DND-41 (cell line): ENCODE results near the gene ASXL2.
"Not testable (repeated sequence)": the region's sequence is repeated elsewhere in the genome, so short reads cannot be mapped to it uniquely, and the experiment has no call there.

Experiments used
- EZH2 ChIP-seq: IDR thresholded peaks from 3 replicates; pipeline ENCODE4 v1.6.1; 2012; ENCODE audit warnings: borderline replicate concordance, low read depth, mild to moderate bottlenecking, moderate library complexity, low read length, inconsistent platforms; ENCODE audit not compliant: severe bottlenecking
- TF ChIP-seq, protein P1 (sequence below): IDR thresholded peaks from 2 replicates; pipeline ENCODE4 v1.5.1; 2012; ENCODE audit warnings: borderline replicate concordance, low read length, moderate library complexity, mild to moderate bottlenecking; ENCODE audit not compliant: poor library complexity, severe bottlenecking; ENCODE audit errors: extremely low read depth

DNA sequence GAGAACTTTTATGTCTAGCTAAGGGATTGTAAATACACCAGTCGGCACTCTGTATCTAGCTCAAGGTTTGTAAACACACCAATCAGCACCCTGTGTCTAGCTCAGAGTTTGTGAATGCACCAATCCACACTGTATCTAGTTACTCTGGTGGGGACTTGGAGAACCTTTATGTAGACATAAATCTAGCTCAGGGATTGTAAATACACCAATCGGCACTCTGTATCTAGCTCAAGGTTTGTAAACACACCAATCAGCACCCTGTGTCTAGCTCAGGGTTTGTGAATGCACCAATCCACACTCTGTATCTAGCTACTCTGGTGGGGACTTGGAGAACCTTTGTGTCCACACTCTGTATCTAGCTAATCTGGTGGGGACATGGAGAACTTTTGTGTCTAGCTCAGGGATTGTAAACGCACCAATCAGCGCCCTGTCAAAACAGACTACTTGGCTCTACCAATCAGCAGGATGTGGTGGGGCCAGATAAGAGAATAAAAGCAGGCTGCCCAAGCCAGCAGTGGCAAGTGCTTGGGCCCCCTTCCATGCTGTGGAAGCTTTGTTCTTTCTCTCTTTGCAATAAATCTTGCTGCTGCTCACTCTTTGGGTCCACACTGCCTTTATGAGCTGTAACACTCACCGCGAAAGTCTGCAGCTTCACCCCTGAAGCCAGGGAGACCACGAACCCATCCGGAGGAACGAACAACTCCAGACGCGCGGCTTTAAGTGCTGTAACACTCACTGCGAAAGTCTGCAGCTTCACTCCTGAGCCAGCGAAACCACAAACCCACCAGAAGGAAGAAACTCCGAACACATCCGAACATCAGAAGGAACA, 37.9 kb upstream of the ASXL2 start:
- TF ChIP-seq, protein P1, sequence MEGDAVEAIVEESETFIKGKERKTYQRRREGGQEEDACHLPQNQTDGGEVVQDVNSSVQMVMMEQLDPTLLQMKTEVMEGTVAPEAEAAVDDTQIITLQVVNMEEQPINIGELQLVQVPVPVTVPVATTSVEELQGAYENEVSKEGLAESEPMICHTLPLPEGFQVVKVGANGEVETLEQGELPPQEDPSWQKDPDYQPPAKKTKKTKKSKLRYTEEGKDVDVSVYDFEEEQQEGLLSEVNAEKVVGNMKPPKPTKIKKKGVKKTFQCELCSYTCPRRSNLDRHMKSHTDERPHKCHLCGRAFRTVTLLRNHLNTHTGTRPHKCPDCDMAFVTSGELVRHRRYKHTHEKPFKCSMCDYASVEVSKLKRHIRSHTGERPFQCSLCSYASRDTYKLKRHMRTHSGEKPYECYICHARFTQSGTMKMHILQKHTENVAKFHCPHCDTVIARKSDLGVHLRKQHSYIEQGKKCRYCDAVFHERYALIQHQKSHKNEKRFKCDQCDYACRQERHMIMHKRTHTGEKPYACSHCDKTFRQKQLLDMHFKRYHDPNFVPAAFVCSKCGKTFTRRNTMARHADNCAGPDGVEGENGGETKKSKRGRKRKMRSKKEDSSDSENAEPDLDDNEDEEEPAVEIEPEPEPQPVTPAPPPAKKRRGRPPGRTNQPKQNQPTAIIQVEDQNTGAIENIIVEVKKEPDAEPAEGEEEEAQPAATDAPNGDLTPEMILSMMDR, result not testable (repeated sequence)
- not testable (repeated sequence) for TF ChIP-seq EZH2
